MM.1S (cell line): ENCODE results near the gene HNF1A.

Source experiments
- CTCF ChIP-seq: fragments of 300-600 bp; sonication (generic); IDR thresholded peaks from 2 replicates; pipeline ENCODE4 v1.5.1; 2016; ENCODE audit warnings: antibody characterized with exemption, low read length, mixed read lengths
- EZH2 ChIP-seq: fragments of 300-600 bp; sonication (generic); optimal IDR thresholded peaks from 2 replicates; pipeline ENCODE3; 2017; ENCODE audit warnings: low read depth, mild to moderate bottlenecking, antibody characterized with exemption, low read length, mixed read lengths
- EZH2phosphoT487 ChIP-seq: fragments of 300-600 bp; sonication (generic); IDR thresholded peaks from 2 replicates; pipeline ENCODE4 v1.6.1; 2018; ENCODE audit warnings: antibody characterized with exemption, low read length

DNA sequence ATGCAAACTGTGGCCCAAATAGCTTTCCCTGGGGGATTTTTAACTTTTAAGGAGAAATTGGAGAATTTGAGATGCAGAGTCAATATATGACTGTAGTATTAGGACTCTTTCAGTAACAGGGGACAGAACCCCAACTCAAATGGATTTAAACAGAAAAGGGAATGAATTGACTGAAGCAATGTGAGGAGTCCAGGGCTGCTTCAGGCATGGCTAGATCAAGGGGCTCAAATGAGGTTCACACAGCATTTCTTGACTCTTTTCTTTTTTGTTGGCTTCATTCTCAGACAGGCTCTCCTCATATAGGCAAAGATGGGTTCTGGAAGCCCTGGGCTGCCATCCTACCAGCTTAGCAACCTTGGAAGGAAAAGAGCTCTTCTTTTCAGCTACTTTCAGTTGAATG is 13.6 kb downstream of the HNF1A start:
- TF ChIP-seq EZH2phosphoT487 (no peak), CTCF (no peak), EZH2 (no peak)
